A673 (cell line): ENCODE measurements around the gene WRAP53. TPM values are rescaled to one million over a fixed set of nuclear protein-coding genes. Genes with fewer than 3 reads are reported as not detected.

Experiments used
- BruUV-seq: library from RNA; stranded (reverse); fragments of 400-500 nt; replicated peaks from 2 replicates; lab custom pipeline; 2021; lab: Mats Ljungman, UMichigan
- CTCF ChIA-PET: fragments of 300-600 bp; sonication (Branson Sonifier 250); formaldehyde crosslinking; loops from one replicate; lab custom pipeline; 2022; ENCODE audit warnings: antibody characterized with exemption; lab: Charles Lee
- POLR2A ChIA-PET: fragments of 300-600 bp; sonication (Branson Sonifier 250); formaldehyde crosslinking; loops from one replicate; lab custom pipeline; 2022; ENCODE audit warnings: antibody characterized with exemption; ENCODE audit not compliant: low non-redundant PET; lab: Charles Lee
- DNase-seq: peaks from one replicate; pipeline ENCODE4 v3.0.0-alpha.2; 2015; ENCODE audit warnings: low spot score
- H3K27ac ChIP-seq: fragments of 200-600 bp; sonication (generic); 2 replicates; pipeline ENCODE4 v1.5.1; 2016; ENCODE audit warnings: mixed run types, low read depth, mild to moderate bottlenecking, mixed read lengths, antibody characterized with exemption, low read length; ENCODE audit not compliant: poor library complexity, severe bottlenecking
- H3K27me3 ChIP-seq: fragments of 200-600 bp; sonication (generic); replicated peaks from 2 replicates; pipeline ENCODE4 v1.6.1; 2017; ENCODE audit warnings: mixed run types, low read depth, mild to moderate bottlenecking, mixed read lengths, antibody characterized with exemption, low read length; ENCODE audit not compliant: insufficient read depth, poor library complexity
- H3K36me3 ChIP-seq: fragments of 200-600 bp; sonication (generic); 2 replicates; pipeline ENCODE4 v1.6.1; 2016; ENCODE audit warnings: mixed run types, mild to moderate bottlenecking, mixed read lengths, antibody characterized with exemption, low read length; ENCODE audit not compliant: insufficient read depth, poor library complexity, severe bottlenecking
- H3K4me1 ChIP-seq: fragments of 200-600 bp; sonication (generic); 2 replicates; pipeline ENCODE4 v1.6.1; 2017; ENCODE audit warnings: mixed run types, mild to moderate bottlenecking, mixed read lengths, antibody characterized with exemption, low read length; ENCODE audit not compliant: insufficient read depth, poor library complexity, severe bottlenecking
- H3K4me3 ChIP-seq: fragments of 200-600 bp; sonication (generic); 2 replicates; pipeline ENCODE4 v1.5.1; 2016; ENCODE audit warnings: low read depth, mixed run types, mild to moderate bottlenecking, mixed read lengths, low read length; ENCODE audit not compliant: poor library complexity, severe bottlenecking
- H3K9me3 ChIP-seq: fragments of 200-600 bp; sonication (generic); 2 replicates; pipeline ENCODE4 v1.6.1; 2016; ENCODE audit warnings: mixed run types, low read depth, mild to moderate bottlenecking, mixed read lengths, antibody characterized with exemption, low read length; ENCODE audit not compliant: poor library complexity, severe bottlenecking
- CTCF ChIP-seq: fragments of 300-800, 200-600 bp; sonication (generic); conservative IDR thresholded peaks from 2 replicates; pipeline ENCODE4 v1.5.1; 2017; ENCODE audit warnings: low read depth, mild to moderate bottlenecking, antibody characterized with exemption, low read length, moderate library complexity, mixed read lengths
- EZH2 ChIP-seq: fragments of 200-600 bp; sonication (generic); IDR thresholded peaks from 2 replicates; pipeline ENCODE4 v1.6.1; 2017; ENCODE audit warnings: borderline replicate concordance, low read depth, mild to moderate bottlenecking, mixed read lengths, antibody characterized with exemption, low read length; ENCODE audit not compliant: poor library complexity, severe bottlenecking
- intact Hi-C: fragments of 100-400 bp; cut with micrococcal nuclease; formaldehyde crosslinking; loops from one replicate; pipeline ENCODE4 v1.10.0; 2022; ENCODE audit not compliant: unreplicated experiment
- total RNA-seq: library from RNA; stranded (reverse); gene quantifications from 2 replicates; pipeline ENCODE4 v1.2.3, GENCODE V29; 2021

The WRAP53 gene
- total RNA-seq, 1 experiment from 2014 or later: 42.2 TPM

- CTCF ChIA-PET: no interaction called here
- Histone ChIP-seq H3K4me1 (peaks cover 32% of the 10 kb centered on the region), H3K4me3 (no peak overlapping the region), H3K9me3 (no peaks in the 10 kb centered on the region), H3K27ac (no peak overlapping the region), H3K36me3 (no peaks in the 10 kb centered on the region), H3K27me3 (no peaks in the 10 kb centered on the region)
- POLR2A ChIA-PET: no interaction called here
- no TSS peak for BruUV-seq
- TF ChIP-seq CTCF (no peak), EZH2 (no peak)
- DNase-seq: no peak
- intact Hi-C loops: no loop called here
Measured at GRCh38 chr17:7707858-7708750, 19.8 kb downstream of the WRAP53 start.

- DNase-seq: no peak
- H3K4me1 ChIP-seq: peaks cover 23% of the 10 kb centered on the region
- POLR2A ChIA-PET: no interaction called here
- BruUV-seq: no TSS peak
- H3K4me3 ChIP-seq: no peak overlapping the region
- TF ChIP-seq EZH2: no peak
- no peak for TF ChIP-seq CTCF
- no peaks in the 10 kb centered on the region for H3K36me3 ChIP-seq
- CTCF ChIA-PET: no interaction called here
- H3K27ac ChIP-seq: no peak overlapping the region
- intact Hi-C loops: no loop called here
- H3K27me3 ChIP-seq: no peaks in the 10 kb centered on the region
- no peaks in the 10 kb centered on the region for H3K9me3 ChIP-seq
Measured at GRCh38 chr17:7709031-7709430, 20.8 kb downstream of the WRAP53 start.

- H3K4me1 ChIP-seq: peaks cover 12% of the 10 kb centered on the region
- no peaks in the 10 kb centered on the region for H3K27me3 ChIP-seq
- BruUV-seq: no TSS peak
Measured at GRCh38 chr17:7710301-7710700, 22.0 kb downstream of the WRAP53 start.

More at GRCh38 chr17:7710301-7710700, 22.0 kb downstream of the WRAP53 start:
- H3K4me3 ChIP-seq: no peak overlapping the region
- intact Hi-C loops: no loop called here
- ChIA-PET POLR2A (no interaction called here), CTCF (no interaction called here)
- no peak for TF ChIP-seq CTCF
- no peak for TF ChIP-seq EZH2
- no peaks in the 10 kb centered on the region for H3K9me3 ChIP-seq
- H3K27ac ChIP-seq: no peak overlapping the region
- H3K36me3 ChIP-seq: no peaks in the 10 kb centered on the region
- no peak for DNase-seq
